Upper lobe of left lung (tissue), 4 donors: ENCODE measurements around the gene RLN2.
"Not testable (repeated sequence)": the region's sequence is repeated elsewhere in the genome, so short reads cannot be mapped to it uniquely, and the experiment has no call there.

Experiments
- CTCF ChIP-seq, 6 experiments: fragments of 450-650 bp in 4 of 6; fragments of 200-600 bp in 2 of 6; sonication (generic) in 2 of 6; IDR thresholded peaks; one replicate each; pipeline ENCODE4 v1.5.1; 2016 to 2019; ENCODE audit warnings: antibody characterized with exemption in 6 of 6
- EP300 ChIP-seq, 4 donors: sonication (generic); formaldehyde crosslinking; IDR thresholded peaks; one replicate each; pipeline ENCODE4 v1.5.1; 2017; ENCODE audit warnings: antibody characterized with exemption in 4 of 4, control low read depth in 2 of 4
- POLR2A ChIP-seq, 4 donors: fragments of 450-650 bp; IDR thresholded peaks; one replicate each; pipeline ENCODE4 v1.5.1; 2016 to 2017; ENCODE audit warnings: antibody characterized with exemption in 4 of 4, mild to moderate bottlenecking in 2 of 4
- POLR2AphosphoS5 ChIP-seq, 2 donors: sonication (generic); formaldehyde crosslinking; IDR thresholded peaks; one replicate each; pipeline ENCODE4 v1.5.1; 2017; ENCODE audit warnings: antibody characterized with exemption in 2 of 2

- TF ChIP-seq CTCF, POLR2A, POLR2AphosphoS5, EP300 (IDR thresholded peaks at IDR 0.05): not testable (repeated sequence)
These were observed at the start of gene RLN2 for GRCh38 chr9:5303840-5304795.
